Stomach (tissue), 9 donors: Measurements from ENCODE around the gene CYP1A2. TPM values are rescaled to one million over a fixed set of nuclear protein-coding genes. Genes with fewer than 3 reads are reported as not detected.
"Not testable (repeated sequence)": the region's sequence is repeated elsewhere in the genome, so short reads cannot be mapped to it uniquely, and the experiment has no call there.

Experiments
- DNase-seq, 2 donors: peaks; one replicate each; pipeline versions ENCODE4 v3.0.0 to v3.0.0-alpha.2; 2013 to 2019
- H3K27ac ChIP-seq, 5 donors: fragments of 200-600 bp in 4 of 5; sonication (generic) in 4 of 5; one replicate each; pipeline ENCODE4 v1.5.1; 2013 to 2019; ENCODE audit warnings: mild to moderate bottlenecking in 1 of 5, moderate library complexity in 1 of 5
- H3K27me3 ChIP-seq, 3 donors: fragments of 200-600 bp; sonication (generic); one replicate each; pipeline ENCODE4 v1.5.1; 2017 to 2019; ENCODE audit warnings: mixed run types in 1 of 3
- H3K36me3 ChIP-seq, 4 donors: fragments of 200-600 bp; sonication (generic); 1 replicate in 3 of 4; 2 replicates in 1 of 4; pipeline ENCODE4 v1.5.1; 2016 to 2019
- H3K4me1 ChIP-seq, 4 donors: fragments of 200-600 bp; sonication (generic); one replicate each; pipeline ENCODE4 v1.5.1; 2016 to 2019
- H3K4me3 ChIP-seq, 4 donors: fragments of 200-600 bp; sonication (generic) in 3 of 4; one replicate each; pipeline ENCODE4 v1.5.1; 2016 to 2019; ENCODE audit warnings: mild to moderate bottlenecking in 1 of 4
- H3K9me3 ChIP-seq, 4 donors: fragments of 200-600 bp; sonication (generic); one replicate each; pipeline ENCODE4 v1.5.1; 2016 to 2019
- EP300 ChIP-seq: sonication (generic); formaldehyde crosslinking; IDR thresholded peaks from one replicate; pipeline ENCODE4 v1.6.1; 2017; ENCODE audit warnings: antibody characterized with exemption
- POLR2A ChIP-seq, 4 donors: fragments of 450-650 bp; IDR thresholded peaks; one replicate each; pipeline ENCODE4 v1.6.1; 2016; ENCODE audit warnings: antibody characterized with exemption in 4 of 4, control low read depth in 2 of 4, mild to moderate bottlenecking in 1 of 4, moderate library complexity in 1 of 4
- POLR2AphosphoS5 ChIP-seq, 3 donors: sonication (generic); formaldehyde crosslinking; IDR thresholded peaks; one replicate each; pipeline ENCODE4 v1.6.1; 2016; ENCODE audit warnings: antibody characterized with exemption in 3 of 3
- WGBS, 5 donors: extraction: QIAGEN DNeasy Blood & Tissue Kit in 3 of 5; methylation state at CpG; one replicate each; pipeline versions ENCODE4 v1.1.5 to v1.1.7; 2013 to 2018; 5-methylcytosine and 5-hydroxymethylcytosine counted together
- intact Hi-C: fragments of 100-400 bp; cut with DNase I; formaldehyde crosslinking; loops from one replicate; pipeline ENCODE4 v1.15.1; 2023; ENCODE audit warnings: low total_unique reads
- polyA plus RNA-seq, 3 donors: library from polyadenylated mRNA; stranded (reverse); fragments of 200-250 nt; gene quantifications; one replicate each; pipeline ENCODE4 v1.2.3, GENCODE V29; 2013
- total RNA-seq, 5 donors: library from RNA; depleted of rRNA; stranded (reverse); fragments of >200 nt; gene quantifications; one replicate each; pipeline versions ENCODE4 v1.1.0 to v1.2.3, GENCODE V29; 2014 to 2016
- TF ChIP-seq, protein P1 (sequence below), 7 experiments: fragments of 450-650 bp in 4 of 7; fragments of 200-600 bp in 3 of 7; sonication (generic) in 3 of 7; IDR thresholded peaks; one replicate each; pipeline ENCODE4 v1.5.1; 2016 to 2019; ENCODE audit warnings: antibody characterized with exemption in 7 of 7, control low read depth in 2 of 7, mild to moderate bottlenecking in 1 of 7
- donor health status: healthy with polysubstance abuse.
- donor health status: Bipolar disorder and iron deficiency.
- donor health status: healthy.

Gene CYP1A2
- total and polyA plus RNA-seq, 8 donors: not detected

DNA sequence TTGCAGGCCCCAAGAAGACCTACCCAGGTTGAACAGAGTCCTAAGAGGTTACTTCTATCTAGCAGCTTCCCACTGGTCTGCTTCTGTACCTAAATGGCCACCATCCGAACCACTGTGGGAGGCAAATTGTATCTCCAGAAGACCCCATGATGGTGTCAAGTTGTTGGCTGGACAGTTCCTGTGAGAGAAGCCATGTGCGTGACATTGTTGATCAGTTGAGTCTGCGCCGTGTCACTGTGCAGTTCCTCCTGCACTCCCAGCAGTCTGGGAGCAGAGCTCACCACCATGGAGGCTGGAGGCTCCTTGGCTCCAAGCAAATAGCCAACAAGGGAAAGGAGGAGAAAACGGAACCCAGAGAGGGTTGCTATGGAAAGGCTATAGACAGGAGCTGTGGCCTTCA, 15.8 kb upstream of the CYP1A2 start:
- H3K27me3 ChIP-seq: peaks cover 0 to 81% (median 19%) of the 10 kb centered on the region in 3 donors
- TF ChIP-seq, protein P1, sequence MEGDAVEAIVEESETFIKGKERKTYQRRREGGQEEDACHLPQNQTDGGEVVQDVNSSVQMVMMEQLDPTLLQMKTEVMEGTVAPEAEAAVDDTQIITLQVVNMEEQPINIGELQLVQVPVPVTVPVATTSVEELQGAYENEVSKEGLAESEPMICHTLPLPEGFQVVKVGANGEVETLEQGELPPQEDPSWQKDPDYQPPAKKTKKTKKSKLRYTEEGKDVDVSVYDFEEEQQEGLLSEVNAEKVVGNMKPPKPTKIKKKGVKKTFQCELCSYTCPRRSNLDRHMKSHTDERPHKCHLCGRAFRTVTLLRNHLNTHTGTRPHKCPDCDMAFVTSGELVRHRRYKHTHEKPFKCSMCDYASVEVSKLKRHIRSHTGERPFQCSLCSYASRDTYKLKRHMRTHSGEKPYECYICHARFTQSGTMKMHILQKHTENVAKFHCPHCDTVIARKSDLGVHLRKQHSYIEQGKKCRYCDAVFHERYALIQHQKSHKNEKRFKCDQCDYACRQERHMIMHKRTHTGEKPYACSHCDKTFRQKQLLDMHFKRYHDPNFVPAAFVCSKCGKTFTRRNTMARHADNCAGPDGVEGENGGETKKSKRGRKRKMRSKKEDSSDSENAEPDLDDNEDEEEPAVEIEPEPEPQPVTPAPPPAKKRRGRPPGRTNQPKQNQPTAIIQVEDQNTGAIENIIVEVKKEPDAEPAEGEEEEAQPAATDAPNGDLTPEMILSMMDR (IDR thresholded peaks at IDR 0.05): no peak
- TF ChIP-seq POLR2A (IDR thresholded peaks at IDR 0.05): no peak
- 77 to 87% (median 83%) methylated on average over 5 of the region's 5 CpGs for WGBS, 5 donors
- no peaks in the 10 kb centered on the region for H3K9me3 ChIP-seq
- DNase-seq: no peak
- intact Hi-C loops: no loop called here
- H3K27ac ChIP-seq: no peak overlapping the region
- no peaks in the 10 kb centered on the region for H3K36me3 ChIP-seq
- H3K4me1 ChIP-seq: no peaks in the 10 kb centered on the region
- H3K4me3 ChIP-seq: no peak overlapping the region

DNA sequence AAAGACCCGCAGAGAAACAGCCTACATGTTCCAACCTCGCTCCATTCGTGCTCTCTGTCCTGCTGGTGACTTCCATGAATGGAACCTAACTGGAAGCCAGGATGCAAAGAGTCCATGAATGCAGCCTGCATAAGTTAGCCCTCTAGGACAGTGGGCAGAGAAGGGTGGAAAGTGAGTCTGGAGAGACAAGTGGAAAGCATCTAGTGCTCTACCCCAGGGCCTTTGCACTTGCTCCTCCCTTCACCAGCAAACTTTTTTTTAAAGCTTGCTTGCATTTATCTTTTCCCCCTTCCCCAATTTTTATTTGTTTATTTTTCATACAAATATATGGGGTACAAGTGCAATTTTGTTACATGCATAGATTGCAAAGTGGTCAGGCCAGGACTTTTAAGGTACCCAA, 15.4 kb upstream of the CYP1A2 start:
- Histone ChIP-seq H3K27me3 (peaks cover 0 to 77% (median 19%) of the 10 kb centered on the region in 3 donors), H3K9me3 (no peaks in the 10 kb centered on the region)
- WGBS, 5 donors: 82 to 95% (median 87%) methylated on average over 3 of the region's 3 CpGs

DNA sequence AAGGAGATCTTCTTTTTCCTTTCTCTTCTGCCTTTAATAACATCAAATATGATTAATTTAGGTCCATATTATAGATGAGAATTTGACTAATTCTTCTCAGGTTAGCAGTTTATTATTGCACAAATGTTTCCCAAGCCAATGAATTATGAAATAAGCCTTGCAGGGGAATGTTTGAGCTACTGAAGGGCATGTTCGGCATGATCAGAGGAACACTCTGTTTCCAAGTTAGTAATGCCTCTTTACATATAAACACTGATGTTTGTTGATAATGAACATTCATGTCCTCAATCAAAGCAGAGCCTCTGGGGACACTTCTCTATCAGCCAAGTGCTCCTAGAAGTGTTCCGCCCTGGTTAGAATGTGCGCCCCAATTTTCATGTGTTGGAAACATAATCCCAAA, 13.3 kb upstream of the CYP1A2 start:
- no peak overlapping the region for H3K4me3 ChIP-seq
- 79 to 88% (median 86%) methylated on average over 3 of the region's 3 CpGs for WGBS, 5 donors
- TF ChIP-seq, protein P1 (IDR thresholded peaks at IDR 0.05): no peak
- no peak for TF ChIP-seq POLR2AphosphoS5 (IDR thresholded peaks at IDR 0.05)
- no peak for TF ChIP-seq POLR2A (IDR thresholded peaks at IDR 0.05)
- TF ChIP-seq EP300: no peak
- H3K36me3 ChIP-seq: no peaks in the 10 kb centered on the region
- no peaks in the 10 kb centered on the region for H3K4me1 ChIP-seq
- H3K27ac ChIP-seq: no peak overlapping the region
- no peak for DNase-seq
- no peaks in the 10 kb centered on the region for H3K9me3 ChIP-seq
- intact Hi-C loops: no loop called here
- H3K27me3 ChIP-seq: peaks cover 0 to 57% (median 19%) of the 10 kb centered on the region in 3 donors

More for the DNA sequence above, 15.4 kb upstream of the CYP1A2 start:
- TF ChIP-seq, protein P1 (IDR thresholded peaks at IDR 0.05): no peak
- TF ChIP-seq EP300 (no peak), POLR2AphosphoS5 (IDR thresholded peaks at IDR 0.05) (no peak), POLR2A (IDR thresholded peaks at IDR 0.05) (no peak)
- no peaks in the 10 kb centered on the region for H3K4me1 ChIP-seq
- intact Hi-C loops: no loop called here
- H3K4me3 ChIP-seq: no peak overlapping the region
- no peak overlapping the region for H3K27ac ChIP-seq
- no peaks in the 10 kb centered on the region for H3K36me3 ChIP-seq
- no peak for DNase-seq

DNA sequence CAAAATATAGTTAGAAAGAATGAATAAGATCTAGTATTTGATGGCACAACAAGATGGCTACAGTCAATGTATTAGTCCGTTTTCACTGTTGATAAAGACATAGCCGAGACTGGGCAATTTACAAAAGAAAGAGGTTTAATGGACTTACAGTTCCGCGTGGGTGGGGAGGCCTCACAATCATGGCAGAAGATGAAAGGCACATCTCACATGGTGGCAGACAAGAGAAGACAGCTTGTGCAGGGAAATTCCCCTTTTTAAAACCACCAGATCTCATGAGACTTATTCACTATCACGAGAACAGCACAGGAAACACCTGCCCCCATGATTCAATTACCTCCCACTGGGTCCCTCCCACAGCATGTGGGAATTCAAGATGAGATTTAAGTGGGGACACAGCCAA, 10.4 kb upstream of the CYP1A2 start:
- H3K36me3 ChIP-seq, H3K9me3 ChIP-seq, H3K4me1 ChIP-seq, H3K4me3 ChIP-seq, DNase-seq, H3K27ac ChIP-seq, intact Hi-C loops: not testable (repeated sequence)
- 66 to 73% (median 71%) methylated on average over 5 of the region's 5 CpGs for WGBS, 5 donors
- H3K27me3 ChIP-seq: peaks cover 0 to 28% (median 16%) of the 10 kb centered on the region in 3 donors

DNA sequence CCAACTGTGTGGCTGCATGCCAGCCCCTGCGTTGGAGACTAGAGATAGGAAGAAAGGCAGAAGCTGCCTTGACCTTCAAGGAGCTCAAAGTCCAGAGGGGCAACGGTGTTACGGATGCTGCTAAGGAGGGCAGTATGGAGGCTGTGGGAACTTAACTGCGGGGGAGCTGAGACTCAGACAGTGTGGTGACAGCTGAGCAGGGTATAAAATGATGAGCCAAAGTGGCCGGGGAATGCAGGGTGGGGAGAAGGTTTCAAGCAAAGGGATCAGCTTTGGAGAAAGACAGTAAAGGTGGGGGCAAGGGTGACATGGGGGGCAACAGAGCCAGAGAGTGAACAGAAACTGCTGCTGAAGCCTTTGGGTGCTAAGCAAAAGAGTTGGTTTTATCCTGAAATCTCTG, 6.2 kb upstream of the CYP1A2 start:
- intact Hi-C loops: no loop called here
- Histone ChIP-seq H3K27me3 (peaks cover 0 to 6% (median 0%) of the 10 kb centered on the region in 3 donors), H3K4me1 (no peaks in the 10 kb centered on the region), H3K36me3 (no peaks in the 10 kb centered on the region), H3K4me3 (no peak overlapping the region), H3K9me3 (peaks cover 0 to 7% (median 5%) of the 10 kb centered on the region in 4 donors), H3K27ac (no peak overlapping the region)
- DNase-seq: no peak
- WGBS, 5 donors: 78 to 88% (median 81%) methylated on average over 5 of the region's 5 CpGs
- no peak for TF ChIP-seq POLR2AphosphoS5 (IDR thresholded peaks at IDR 0.05)
- no peak for TF ChIP-seq EP300
- TF ChIP-seq, protein P1 (IDR thresholded peaks at IDR 0.05): no peak
- TF ChIP-seq POLR2A (IDR thresholded peaks at IDR 0.05): no peak
